ENCODE measurements around the gene CYB561A3. TPM values are rescaled to one million over a fixed set of nuclear protein-coding genes. Genes with fewer than 3 reads are reported as not detected.
A peak's percentile ranks its signal among the peaks of the same experiment; 100 is the strongest.

CYB561A3 gene
- total RNA-seq, 1 donor from 2014 or later = 26.4 TPM

- H3K9ac ChIP-seq (ENCODE audit: low read length) = no peak overlapping the region
- no peak overlapping the region for H3K4me2 ChIP-seq (ENCODE audit: low read length)
- TF ChIP-seq CTCF (IDR thresholded peaks at IDR 0.05; ENCODE audit: insufficient read depth, low read depth, low read length) = no peak
- no peak for TF ChIP-seq EZH2 (IDR thresholded peaks at IDR 0.05; ENCODE audit: insufficient read depth, low read length)
- H2AFZ ChIP-seq (ENCODE audit: low read depth, low read length) = no peak overlapping the region
- FAIRE-seq = no peak
- no peak for DNase-seq (ENCODE audit: low read depth)
- no peaks in the 10 kb centered on the region for H3K79me2 ChIP-seq (ENCODE audit: insufficient read depth, low read length)
- H3K4me1 ChIP-seq (ENCODE audit: insufficient read depth, low read length) = peaks cover 11% of the 10 kb centered on the region
- Mint-ChIP-seq H3K4me3 (ENCODE audit: unreplicated experiment) (no peak overlapping the region), H3K4me1 (ENCODE audit: low read depth, unreplicated experiment) (peaks cover 24% of the 10 kb centered on the region), H3K36me3 (ENCODE audit: low read depth, unreplicated experiment) (peaks cover 32% of the 10 kb centered on the region), H3K27me3 (ENCODE audit: low read depth, unreplicated experiment) (no peaks in the 10 kb centered on the region), H3K9me3 (ENCODE audit: unreplicated experiment) (peaks cover 11% of the 10 kb centered on the region), H3K27ac (ENCODE audit: unreplicated experiment) (no peak overlapping the region)
- peaks cover 2% of the 10 kb centered on the region for H3K9me3 ChIP-seq (ENCODE audit: insufficient read depth, low read depth, low read length)
- H3K4me3 ChIP-seq (ENCODE audit: insufficient read depth, low read depth, low read length) = no peak overlapping the region
- H3K27me3 ChIP-seq (ENCODE audit: insufficient read depth, low read length) = no peaks in the 10 kb centered on the region
- peaks cover 18% of the 10 kb centered on the region for H3K36me3 ChIP-seq (ENCODE audit: insufficient read depth, low read length)
- no peak overlapping the region for H3K27ac ChIP-seq (ENCODE audit: low read depth, low read length)
- no peaks in the 10 kb centered on the region for H4K20me1 ChIP-seq (ENCODE audit: insufficient read depth, low read length)
These were observed 11.2 kb upstream of the CYB561A3 start for GRCh38 chr11:61372659-61373420.

GRCh38 chr11:61370349-61371005 is 8.8 kb upstream of the CYB561A3 start:
- Histone ChIP-seq H3K4me1 (ENCODE audit: insufficient read depth, low read length) (peaks cover 20% of the 10 kb centered on the region), H3K9me3 (ENCODE audit: insufficient read depth, low read depth, low read length) (peaks cover 2% of the 10 kb centered on the region), H4K20me1 (ENCODE audit: insufficient read depth, low read length) (no peaks in the 10 kb centered on the region), H2AFZ (ENCODE audit: low read depth, low read length) (no peak overlapping the region), H3K9ac (ENCODE audit: low read length) (peak overlapping the region; percentile 57), H3K4me3 (ENCODE audit: insufficient read depth, low read depth, low read length) (no peak overlapping the region), H3K79me2 (ENCODE audit: insufficient read depth, low read length) (no peaks in the 10 kb centered on the region), H3K27me3 (ENCODE audit: insufficient read depth, low read length) (no peaks in the 10 kb centered on the region), H3K4me2 (ENCODE audit: low read length) (no peak overlapping the region), H3K36me3 (ENCODE audit: insufficient read depth, low read length) (peaks cover 35% of the 10 kb centered on the region), H3K27ac (ENCODE audit: low read depth, low read length) (peak overlapping the region; percentile 73)
- DNase-seq (ENCODE audit: low read depth) (peak; percentile 40), FAIRE-seq (no peak)
- peak overlapping the region; percentile 75 for H3K27ac Mint-ChIP-seq (ENCODE audit: unreplicated experiment)
- peaks cover 35% of the 10 kb centered on the region for H3K36me3 Mint-ChIP-seq (ENCODE audit: low read depth, unreplicated experiment)
- H3K4me3 Mint-ChIP-seq (ENCODE audit: unreplicated experiment) = no peak overlapping the region
- peaks cover 22% of the 10 kb centered on the region for H3K4me1 Mint-ChIP-seq (ENCODE audit: low read depth, unreplicated experiment)
- TF ChIP-seq EZH2 (IDR thresholded peaks at IDR 0.05; ENCODE audit: insufficient read depth, low read length) = no peak
- TF ChIP-seq CTCF (IDR thresholded peaks at IDR 0.05; ENCODE audit: insufficient read depth, low read depth, low read length) = no peak
- peaks cover 11% of the 10 kb centered on the region for H3K9me3 Mint-ChIP-seq (ENCODE audit: unreplicated experiment)
- H3K27me3 Mint-ChIP-seq (ENCODE audit: low read depth, unreplicated experiment) = no peaks in the 10 kb centered on the region

Measured in astrocyte (in vitro differentiated cells and primary cell).